Caco-2 (cell line): Measurements from ENCODE around the gene RGMA. TPM values are rescaled to one million over a fixed set of nuclear protein-coding genes. Genes with fewer than 3 reads are reported as not detected.

Experiments
- BruUV-seq: library from RNA; stranded (reverse); fragments of 400-500 nt; replicated peaks from 2 replicates; lab custom pipeline; 2021; lab: Mats Ljungman, UMichigan
- CTCF ChIA-PET: fragments of 300-600 bp; sonication (Branson Sonifier 250); formaldehyde crosslinking; loops from one replicate; lab custom pipeline; 2022; ENCODE audit warnings: antibody characterized with exemption; lab: Charles Lee
- POLR2A ChIA-PET: fragments of 300-600 bp; sonication (Branson Sonifier 250); formaldehyde crosslinking; loops from one replicate; lab custom pipeline; 2022; ENCODE audit warnings: antibody characterized with exemption; lab: Charles Lee
- DNase-seq, 2 experiments: peaks; one replicate each; pipeline versions ENCODE4 v3.0.0 to v3.0.0-alpha.2; 2020 to 2022
- H3K27me3 ChIP-seq: replicated peaks from 2 replicates; pipeline ENCODE4 v1.6.0; 2011; ENCODE audit warnings: low read length; ENCODE audit not compliant: control insufficient read depth, insufficient read depth
- H3K36me3 ChIP-seq: 2 replicates; pipeline ENCODE4 v1.5.1; 2011; ENCODE audit warnings: low read length; ENCODE audit not compliant: control insufficient read depth, insufficient read depth
- H3K4me1 ChIP-seq: fragments of 250-450 bp; sonication (Bioruptor Pico); 2 replicates; pipeline ENCODE4 v1.5.1; 2020; ENCODE audit warnings: mild to moderate bottlenecking
- H3K4me3 ChIP-seq: 2 replicates; pipeline ENCODE4 v1.5.1; 2011; ENCODE audit warnings: low read depth, mild to moderate bottlenecking, control low read depth, low read length
- H3K9me3 ChIP-seq: fragments of 250-450 bp; sonication (Bioruptor Pico); 2 replicates; pipeline ENCODE4 v1.5.1; 2020; ENCODE audit warnings: mild to moderate bottlenecking, moderate library complexity
- H3K27ac Mint-ChIP-seq: one replicate; pipeline ENCODE4 v1.8.0; 2022; ENCODE audit warnings: mixed read lengths; ENCODE audit not compliant: unreplicated experiment
- H3K27me3 Mint-ChIP-seq: one replicate; pipeline ENCODE4 v1.8.0; 2022; ENCODE audit warnings: mixed read lengths; ENCODE audit not compliant: insufficient read depth, unreplicated experiment
- H3K36me3 Mint-ChIP-seq: one replicate; pipeline ENCODE4 v1.8.0; 2022; ENCODE audit warnings: mild to moderate bottlenecking, mixed read lengths; ENCODE audit not compliant: insufficient read depth, unreplicated experiment
- H3K4me1 Mint-ChIP-seq: one replicate; pipeline ENCODE4 v1.8.0; 2022; ENCODE audit warnings: low read depth, mixed read lengths; ENCODE audit not compliant: unreplicated experiment
- H3K4me3 Mint-ChIP-seq: one replicate; pipeline ENCODE4 v1.8.0; 2022; ENCODE audit warnings: mild to moderate bottlenecking, moderate library complexity, mixed read lengths; ENCODE audit not compliant: unreplicated experiment
- H3K9me3 Mint-ChIP-seq: one replicate; pipeline ENCODE4 v1.8.0; 2022; ENCODE audit warnings: mixed read lengths; ENCODE audit not compliant: unreplicated experiment
- intact Hi-C: fragments of 100-400 bp; cut with micrococcal nuclease; formaldehyde crosslinking; loops from one replicate; pipeline ENCODE4 v1.10.0; 2022; ENCODE audit not compliant: unreplicated experiment
- total RNA-seq: library from RNA; stranded (reverse); gene quantifications from 2 replicates; pipeline ENCODE4 v1.2.3, GENCODE V29; 2022
- TF ChIP-seq, protein P1 (sequence below), 2 experiments: fragments of 200-600 bp in 1 of 2; IDR thresholded peaks; 1 replicate in 1 of 2; 2 replicates in 1 of 2; pipeline versions ENCODE4 v1.5.1 to v1.8.0; 2011 to 2022; ENCODE audit warnings: antibody characterized with exemption in 1 of 2, control low read depth in 1 of 2, inconsistent platforms in 1 of 2, low read depth in 1 of 2, low read length in 1 of 2, mild to moderate bottlenecking in 1 of 2, moderate library complexity in 1 of 2; ENCODE audit not compliant: insufficient read depth in 1 of 2, severe bottlenecking in 1 of 2, unreplicated experiment in 1 of 2

RGMA gene
- total RNA-seq, 1 experiment from 2014 or later, result 4.5 TPM

DNA sequence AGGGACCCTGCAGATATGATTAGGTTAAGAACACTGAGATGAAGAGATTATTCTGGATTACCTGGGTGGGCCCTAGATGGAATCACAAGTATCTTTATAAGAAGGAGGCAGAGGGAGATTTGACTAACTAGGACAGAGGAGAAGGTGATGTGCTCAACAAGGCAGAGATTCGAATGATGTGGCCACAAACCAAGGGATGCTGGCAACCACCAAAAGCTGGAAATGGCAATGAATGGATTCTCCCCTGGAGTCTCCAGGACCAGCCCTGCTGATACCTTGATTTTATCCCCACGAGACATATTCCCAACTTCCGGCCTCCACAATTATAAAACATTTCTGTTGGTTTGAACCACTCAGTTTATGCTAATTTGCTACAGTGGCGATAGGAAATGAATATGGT lies 42.9 kb downstream of the RGMA start:
- Mint-ChIP-seq H3K9me3 (peaks cover 12% of the 10 kb centered on the region), H3K27ac (peak overlapping the region; percentile 82), H3K4me1 (no peaks in the 10 kb centered on the region), H3K4me3 (no peak overlapping the region), H3K27me3 (no peaks in the 10 kb centered on the region), H3K36me3 (peaks cover 33% of the 10 kb centered on the region)
- no peak overlapping the region for H3K4me3 ChIP-seq
- TF ChIP-seq, protein P1, sequence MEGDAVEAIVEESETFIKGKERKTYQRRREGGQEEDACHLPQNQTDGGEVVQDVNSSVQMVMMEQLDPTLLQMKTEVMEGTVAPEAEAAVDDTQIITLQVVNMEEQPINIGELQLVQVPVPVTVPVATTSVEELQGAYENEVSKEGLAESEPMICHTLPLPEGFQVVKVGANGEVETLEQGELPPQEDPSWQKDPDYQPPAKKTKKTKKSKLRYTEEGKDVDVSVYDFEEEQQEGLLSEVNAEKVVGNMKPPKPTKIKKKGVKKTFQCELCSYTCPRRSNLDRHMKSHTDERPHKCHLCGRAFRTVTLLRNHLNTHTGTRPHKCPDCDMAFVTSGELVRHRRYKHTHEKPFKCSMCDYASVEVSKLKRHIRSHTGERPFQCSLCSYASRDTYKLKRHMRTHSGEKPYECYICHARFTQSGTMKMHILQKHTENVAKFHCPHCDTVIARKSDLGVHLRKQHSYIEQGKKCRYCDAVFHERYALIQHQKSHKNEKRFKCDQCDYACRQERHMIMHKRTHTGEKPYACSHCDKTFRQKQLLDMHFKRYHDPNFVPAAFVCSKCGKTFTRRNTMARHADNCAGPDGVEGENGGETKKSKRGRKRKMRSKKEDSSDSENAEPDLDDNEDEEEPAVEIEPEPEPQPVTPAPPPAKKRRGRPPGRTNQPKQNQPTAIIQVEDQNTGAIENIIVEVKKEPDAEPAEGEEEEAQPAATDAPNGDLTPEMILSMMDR (IDR thresholded peaks at IDR 0.05; ENCODE audit: insufficient read depth in 1 of 2, low read depth in 1 of 2, low read length in 1 of 2, severe bottlenecking in 1 of 2, unreplicated experiment in 1 of 2), result no peak
- intact Hi-C loops, result no loop called here
- H3K4me1 ChIP-seq, result no peaks in the 10 kb centered on the region
- CTCF ChIA-PET, result no interaction called here
- H3K9me3 ChIP-seq, result 0 out of 2 replicates have a peak, but pooled peaks cover 6% of the 10 kb centered on the region
- BruUV-seq, result no TSS peak
- no peaks in the 10 kb centered on the region for H3K27me3 ChIP-seq
- H3K36me3 ChIP-seq, result no peaks in the 10 kb centered on the region
- no peak for DNase-seq
- POLR2A ChIA-PET, result no interaction called here

DNA sequence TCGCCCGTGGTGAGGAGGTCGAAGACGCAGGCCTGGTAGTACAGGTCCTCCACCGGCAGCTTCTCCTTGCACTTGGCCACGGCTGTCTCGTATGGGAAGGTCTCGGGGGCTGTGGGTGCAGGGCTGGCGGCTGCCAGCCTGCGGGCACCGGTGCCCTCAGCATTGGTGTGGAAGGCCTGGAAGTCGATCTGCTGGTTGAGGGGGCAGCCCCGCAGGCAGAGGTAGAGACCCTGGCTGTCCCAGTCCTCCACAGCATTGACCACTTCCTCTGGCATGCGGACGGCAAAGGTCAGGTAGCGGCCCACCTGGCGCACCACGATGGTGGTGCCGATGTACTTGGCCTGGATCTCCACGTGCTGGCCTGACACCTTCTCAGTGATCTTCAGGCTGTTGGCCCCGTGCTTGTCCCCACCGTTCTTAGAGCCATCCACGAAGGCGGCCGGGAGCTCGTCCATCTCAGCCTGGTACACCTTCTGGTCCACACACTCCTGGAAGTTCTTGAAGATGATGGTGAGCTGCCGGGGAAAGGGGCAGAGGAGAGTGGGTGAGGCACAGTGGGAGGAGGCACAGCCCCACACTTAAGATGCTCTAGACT lies 43.7 kb downstream of the RGMA start:
- POLR2A ChIA-PET, result no interaction called here
- no peaks in the 10 kb centered on the region for H3K36me3 ChIP-seq
- peaks cover 37% of the 10 kb centered on the region for H3K36me3 Mint-ChIP-seq

GRCh38 chr15:93044301-93045190 lies 44.5 kb downstream of the RGMA start:
- DNase-seq, result no peak
- Mint-ChIP-seq H3K4me3 (no peak overlapping the region), H3K27ac (no peak overlapping the region), H3K4me1 (no peaks in the 10 kb centered on the region), H3K36me3 (peaks cover 39% of the 10 kb centered on the region), H3K27me3 (no peaks in the 10 kb centered on the region), H3K9me3 (peaks cover 12% of the 10 kb centered on the region)
- Histone ChIP-seq H3K27me3 (no peaks in the 10 kb centered on the region), H3K4me3 (no peak overlapping the region), H3K4me1 (no peaks in the 10 kb centered on the region), H3K36me3 (no peaks in the 10 kb centered on the region), H3K9me3 (0 out of 2 replicates have a peak, but pooled peaks cover 6% of the 10 kb centered on the region)
- TF ChIP-seq, protein P1 (IDR thresholded peaks at IDR 0.05; ENCODE audit: insufficient read depth in 1 of 2, low read depth in 1 of 2, low read length in 1 of 2, severe bottlenecking in 1 of 2, unreplicated experiment in 1 of 2), result no peak
- ChIA-PET CTCF (interaction anchor here (0.8 kb wide), 1 partner anchor 14 kb away, joined by 3 read pairs; no protein-coding TSS in a partner anchor), POLR2A (no interaction called here)
- no TSS peak for BruUV-seq
- intact Hi-C loops, result no loop called here

More for the DNA sequence above, 43.7 kb downstream of the RGMA start:
- H3K27me3 Mint-ChIP-seq, result no peaks in the 10 kb centered on the region
- CTCF ChIA-PET, result no interaction called here
- H3K27ac Mint-ChIP-seq, result no peak overlapping the region
- Histone ChIP-seq H3K4me1 (no peaks in the 10 kb centered on the region), H3K4me3 (no peak overlapping the region), H3K9me3 (0 out of 2 replicates have a peak, but pooled peaks cover 6% of the 10 kb centered on the region), H3K27me3 (no peaks in the 10 kb centered on the region)
- TF ChIP-seq, protein P1 (IDR thresholded peaks at IDR 0.05; ENCODE audit: insufficient read depth in 1 of 2, low read depth in 1 of 2, low read length in 1 of 2, severe bottlenecking in 1 of 2, unreplicated experiment in 1 of 2), result no peak
- no TSS peak for BruUV-seq
- H3K4me3 Mint-ChIP-seq, result no peak overlapping the region
- H3K9me3 Mint-ChIP-seq, result peaks cover 12% of the 10 kb centered on the region
- H3K4me1 Mint-ChIP-seq, result no peaks in the 10 kb centered on the region
- intact Hi-C loops, result no loop called here
- DNase-seq, result no peak
